LNCAP (cell line): ENCODE data around the gene NDUFB2.

ENCODE experiments used
- CTCF ChIP-seq: fragments of 450-650 bp; IDR thresholded peaks from 2 replicates; pipeline ENCODE4 v1.5.1; 2017; ENCODE audit warnings: mild to moderate bottlenecking

The NDUFB2 gene

GRCh38 chr7:140669352-140669751 lies 27.2 kb upstream of the NDUFB2 start:
- no peak for TF ChIP-seq CTCF

- TF ChIP-seq CTCF, result no peak
Measured at GRCh38 chr7:140670343-140670935, 26.1 kb upstream of the NDUFB2 start.

- no peak for TF ChIP-seq CTCF
Measured at GRCh38 chr7:140671966-140672365, 24.5 kb upstream of the NDUFB2 start.

DNA sequence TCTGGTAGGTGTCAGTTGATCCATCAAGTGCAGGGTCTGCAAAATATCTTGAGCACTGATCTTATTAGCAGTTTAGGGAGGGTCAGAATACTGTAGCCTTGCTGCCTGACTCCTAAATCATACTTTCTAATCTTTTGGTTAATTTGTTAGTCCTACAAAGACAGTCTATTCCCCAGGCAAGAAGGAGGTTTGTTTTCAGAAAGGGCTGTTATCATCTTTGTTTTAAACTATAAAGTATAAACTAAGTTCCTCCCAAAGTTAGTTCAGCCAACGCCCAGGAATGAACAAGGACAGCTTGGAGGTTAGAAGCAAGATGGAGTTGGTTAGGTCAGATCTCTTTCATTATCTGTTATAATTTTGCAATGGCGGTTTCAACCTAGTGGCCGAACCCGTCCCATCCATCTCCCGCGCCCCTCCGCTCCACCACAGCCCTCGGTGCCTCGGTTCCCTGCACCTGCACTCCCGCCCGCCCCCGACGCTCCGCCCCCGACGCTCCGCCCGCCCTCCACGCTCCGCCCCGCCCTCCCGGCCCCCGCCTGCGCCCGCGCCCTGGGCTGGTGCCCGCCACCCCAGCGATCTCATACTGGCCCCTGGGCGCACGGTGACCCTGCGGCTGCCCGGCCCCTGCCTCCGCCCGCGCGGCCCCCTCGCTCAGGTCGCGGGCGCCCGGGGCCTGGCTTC lies 24.0 kb upstream of the NDUFB2 start, which contains the start of gene ADCK2:
Gene ADCK2 (plus strand): TSS at position 564 of the 681 bp plus-strand sequence. CDS start 386 bp downstream, outside the sequence.
- TF ChIP-seq CTCF, result no peak

GRCh38 chr7:140673063-140673773 lies 23.3 kb upstream of the NDUFB2 start:
- no peak; the same call in 1 of the 2 replicates for TF ChIP-seq CTCF

- TF ChIP-seq CTCF, result no peak
Measured at GRCh38 chr7:140673774-140674155, 22.7 kb upstream of the NDUFB2 start.

GRCh38 chr7:140674356-140674800 lies 22.1 kb upstream of the NDUFB2 start:
- TF ChIP-seq CTCF, result no peak
